Neutrophil (primary cell): ENCODE data around the gene RABAC1.
"Not testable (repeated sequence)": the region's sequence is repeated elsewhere in the genome, so short reads cannot be mapped to it uniquely, and the experiment has no call there.

Experiments used
- H3K27ac ChIP-seq: fragments of 200-600 bp; sonication (generic); 2 replicates; pipeline ENCODE4 v1.5.1; 2016; ENCODE audit warnings: mild to moderate bottlenecking, moderate library complexity
- H3K27me3 ChIP-seq: fragments of 200-600 bp; sonication (generic); 2 replicates; pipeline ENCODE4 v1.6.0; 2016; ENCODE audit warnings: mild to moderate bottlenecking
- H3K36me3 ChIP-seq: fragments of 200-600 bp; sonication (generic); 2 replicates; pipeline ENCODE4 v1.5.1; 2017
- H3K4me1 ChIP-seq, 2 experiments: fragments of 200-600 bp in 1 of 2; sonication (generic) in 1 of 2; 1 replicate in 1 of 2; 2 replicates in 1 of 2; pipeline versions ENCODE4 v1.5.1 to v1.6.1; 2013 to 2016; ENCODE audit warnings: low read depth in 1 of 2, low read length in 1 of 2, mild to moderate bottlenecking in 1 of 2, moderate library complexity in 1 of 2; ENCODE audit not compliant: control insufficient read depth in 1 of 2, insufficient read depth in 1 of 2
- H3K4me3 ChIP-seq, 2 experiments: fragments of 200-600 bp in 1 of 2; sonication (generic) in 1 of 2; 1 replicate in 1 of 2; 2 replicates in 1 of 2; pipeline ENCODE4 v1.5.1; 2013 to 2016; ENCODE audit warnings: low read depth in 1 of 2, low read length in 1 of 2, mild to moderate bottlenecking in 1 of 2, moderate library complexity in 1 of 2
- H3K9me3 ChIP-seq: fragments of 200-600 bp; sonication (generic); 2 replicates; pipeline ENCODE4 v1.5.1; 2016
- CTCF ChIP-seq: fragments of 200-600 bp; sonication (generic); IDR thresholded peaks from 2 replicates; pipeline ENCODE4 v1.5.1; 2016; ENCODE audit warnings: antibody characterized with exemption

RABAC1 gene

GRCh38 chr19:41915776-41916414 is 43.2 kb downstream of the RABAC1 start:
- H3K27me3 ChIP-seq: peaks cover 100% of the 10 kb centered on the region
- H3K36me3 ChIP-seq: no peaks in the 10 kb centered on the region
- TF ChIP-seq CTCF: no peak
- no peak overlapping the region for H3K27ac ChIP-seq
- H3K9me3 ChIP-seq: no peaks in the 10 kb centered on the region
- H3K4me1 ChIP-seq: no peaks in the 10 kb centered on the region
- H3K4me3 ChIP-seq: no peak overlapping the region

GRCh38 chr19:41915021-41915775 is 43.9 kb downstream of the RABAC1 start:
- H3K27me3 ChIP-seq: peaks cover 98% of the 10 kb centered on the region
- no peaks in the 10 kb centered on the region for H3K36me3 ChIP-seq
- no peaks in the 10 kb centered on the region for H3K4me1 ChIP-seq
- TF ChIP-seq CTCF: no peak
- H3K9me3 ChIP-seq: no peaks in the 10 kb centered on the region
- H3K27ac ChIP-seq: no peak overlapping the region
- H3K4me3 ChIP-seq: no peak overlapping the region

- not testable (repeated sequence) for H3K36me3 ChIP-seq, H3K9me3 ChIP-seq, H3K27ac ChIP-seq, H3K4me1 ChIP-seq, H3K4me3 ChIP-seq
- H3K27me3 ChIP-seq: peaks cover 90% of the 10 kb centered on the region
Measured at GRCh38 chr19:41914424-41914834, 44.7 kb downstream of the RABAC1 start.

- no peaks in the 10 kb centered on the region for H3K9me3 ChIP-seq
- no peak overlapping the region for H3K27ac ChIP-seq
- peaks cover 8% of the 10 kb centered on the region for H3K36me3 ChIP-seq
- H3K27me3 ChIP-seq: peaks cover 84% of the 10 kb centered on the region
- no peaks in the 10 kb centered on the region for H3K4me1 ChIP-seq
- H3K4me3 ChIP-seq: no peak overlapping the region
- TF ChIP-seq CTCF: no peak
Measured at GRCh38 chr19:41913538-41914423, 45.3 kb downstream of the RABAC1 start.

GRCh38 chr19:41912899-41913537 is 46.1 kb downstream of the RABAC1 start:
- Histone ChIP-seq H3K36me3 (peaks cover 15% of the 10 kb centered on the region), H3K4me3 (no peak overlapping the region), H3K4me1 (no peaks in the 10 kb centered on the region), H3K27ac (no peak overlapping the region), H3K9me3 (no peaks in the 10 kb centered on the region), H3K27me3 (peaks cover 76% of the 10 kb centered on the region)
- no peak for TF ChIP-seq CTCF
